LNCaP clone FGC (cell line): ENCODE measurements around the gene CCDC57.
"Not testable (repeated sequence)": the region's sequence is repeated elsewhere in the genome, so short reads cannot be mapped to it uniquely, and the experiment has no call there.

ENCODE experiments used
- DNase-seq: peaks from one replicate; pipeline ENCODE4 v3.0.0-alpha.2; 2011; ENCODE audit warnings: low read depth
- H3K4me3 ChIP-seq: 2 replicates; pipeline ENCODE4 v1.5.1; 2011; ENCODE audit warnings: mild to moderate bottlenecking, low read depth, low read length, control low read depth
- TF ChIP-seq, protein P1 (sequence below): IDR thresholded peaks from 2 replicates; pipeline ENCODE4 v1.5.1; 2012; ENCODE audit warnings: mild to moderate bottlenecking; ENCODE audit not compliant: control insufficient read depth, insufficient read depth; ENCODE audit errors: extremely low read depth

Gene CCDC57

DNA sequence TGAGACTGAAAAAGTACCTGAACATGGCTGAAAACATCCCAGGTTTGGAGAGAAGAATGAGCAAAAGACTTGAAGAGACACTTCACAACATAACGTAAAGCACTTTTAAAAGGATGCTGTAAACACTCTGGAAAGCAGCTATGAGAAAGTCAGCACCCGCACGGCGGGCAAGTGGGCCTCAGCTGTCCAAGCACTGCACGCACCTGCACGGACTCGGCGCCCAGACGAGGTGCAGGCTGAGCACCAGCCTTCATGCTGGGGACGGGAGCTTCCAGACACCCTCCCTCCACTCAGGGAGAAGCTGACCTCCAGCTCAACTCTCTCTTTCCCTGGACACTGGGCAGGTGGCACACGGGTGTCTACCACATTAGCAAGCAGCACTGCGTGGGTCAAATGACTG is 13.1 kb downstream of the CCDC57 start:
- DNase-seq: no peak
- TF ChIP-seq, protein P1, sequence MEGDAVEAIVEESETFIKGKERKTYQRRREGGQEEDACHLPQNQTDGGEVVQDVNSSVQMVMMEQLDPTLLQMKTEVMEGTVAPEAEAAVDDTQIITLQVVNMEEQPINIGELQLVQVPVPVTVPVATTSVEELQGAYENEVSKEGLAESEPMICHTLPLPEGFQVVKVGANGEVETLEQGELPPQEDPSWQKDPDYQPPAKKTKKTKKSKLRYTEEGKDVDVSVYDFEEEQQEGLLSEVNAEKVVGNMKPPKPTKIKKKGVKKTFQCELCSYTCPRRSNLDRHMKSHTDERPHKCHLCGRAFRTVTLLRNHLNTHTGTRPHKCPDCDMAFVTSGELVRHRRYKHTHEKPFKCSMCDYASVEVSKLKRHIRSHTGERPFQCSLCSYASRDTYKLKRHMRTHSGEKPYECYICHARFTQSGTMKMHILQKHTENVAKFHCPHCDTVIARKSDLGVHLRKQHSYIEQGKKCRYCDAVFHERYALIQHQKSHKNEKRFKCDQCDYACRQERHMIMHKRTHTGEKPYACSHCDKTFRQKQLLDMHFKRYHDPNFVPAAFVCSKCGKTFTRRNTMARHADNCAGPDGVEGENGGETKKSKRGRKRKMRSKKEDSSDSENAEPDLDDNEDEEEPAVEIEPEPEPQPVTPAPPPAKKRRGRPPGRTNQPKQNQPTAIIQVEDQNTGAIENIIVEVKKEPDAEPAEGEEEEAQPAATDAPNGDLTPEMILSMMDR: no peak
- no peak overlapping the region for H3K4me3 ChIP-seq

- DNase-seq: no peak
- TF ChIP-seq, protein P1: no peak
- H3K4me3 ChIP-seq: no peak overlapping the region
Observed at GRCh38 chr17:82198092-82198491, 14.6 kb downstream of the CCDC57 start.

GRCh38 chr17:82195675-82196672 is 16.7 kb downstream of the CCDC57 start:
- no peak for DNase-seq
- H3K4me3 ChIP-seq: no peak overlapping the region
- TF ChIP-seq, protein P1: no peak

- no peak for DNase-seq
- H3K4me3 ChIP-seq: no peak overlapping the region
- TF ChIP-seq, protein P1: no peak
Observed at GRCh38 chr17:82194765-82195164, 17.9 kb downstream of the CCDC57 start.

DNA sequence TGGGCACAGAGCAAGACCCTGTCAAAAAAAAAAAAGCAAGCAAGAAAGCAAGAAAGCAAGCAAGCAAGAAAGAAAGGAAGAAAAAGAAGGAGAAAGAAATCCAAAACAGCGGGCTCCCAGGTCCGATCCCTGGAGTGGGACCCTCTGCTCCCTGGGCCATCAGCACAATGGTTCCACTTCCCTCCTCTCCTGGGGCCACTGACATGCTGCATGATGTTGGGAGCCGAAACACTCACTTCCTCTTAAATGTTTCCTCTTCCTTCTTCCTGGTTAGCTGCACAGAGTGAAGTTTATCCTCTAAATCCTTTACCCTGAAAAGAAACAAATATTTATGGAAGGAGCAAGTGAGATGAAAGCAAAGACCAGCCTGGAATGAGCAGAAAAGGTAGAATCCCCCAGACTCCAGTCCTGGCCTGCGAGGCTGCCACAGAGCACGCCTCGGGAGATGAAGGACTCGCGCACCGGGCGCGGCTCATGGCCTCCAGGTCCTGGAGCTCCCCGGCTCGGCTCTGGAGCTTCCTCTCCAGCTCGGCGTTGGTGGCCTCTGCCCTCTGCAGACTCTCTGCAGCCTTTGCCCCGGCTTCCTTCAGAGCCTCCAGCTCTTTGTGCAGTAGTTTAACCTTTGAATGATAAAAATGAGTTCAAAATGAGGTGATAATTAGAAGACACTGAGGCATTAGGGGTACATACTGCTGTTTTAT is 19.0 kb downstream of the CCDC57 start:
- no peak overlapping the region for H3K4me3 ChIP-seq
- TF ChIP-seq, protein P1: no peak

GRCh38 chr17:82193050-82193449 is 19.6 kb downstream of the CCDC57 start:
- DNase-seq, H3K4me3 ChIP-seq: not testable (repeated sequence)

More for the DNA sequence above, 19.0 kb downstream of the CCDC57 start:
- no peak for DNase-seq
